ENCODE measurements around the gene FAM114A1.

Gene FAM114A1

GRCh38 chr4:38867478-38868058, at the start of gene FAM114A1:
Gene FAM114A1, plus strand, starts transcription at chr4:38867806. Its CDS starts 10,273 bp downstream, at chr4:38878079.
- DNase-seq (ENCODE audit: extremely low read depth, insufficient read length), result peak; percentile 76
- peak within 1 kb of the TSS; percentile 77 for H3K4me3 ChIP-seq (replicated peaks; ENCODE audit: low read depth, low read length)
- TF ChIP-seq CTCF (IDR thresholded peaks at IDR 0.05; ENCODE audit: insufficient read depth, low read length, poor library complexity, severe bottlenecking), result no peak
- H3K36me3 ChIP-seq (ENCODE audit: control insufficient read depth, insufficient read depth, low read length), result no peaks in the 10 kb centered on the region
- no peaks in the 10 kb centered on the region for H3K27me3 ChIP-seq (replicated peaks; ENCODE audit: control insufficient read depth, insufficient read depth, low read length)

- peaks cover 2% of the 10 kb centered on the region; the same call in 1 of the 2 replicates for H3K36me3 ChIP-seq (ENCODE audit: control insufficient read depth, insufficient read depth, low read length)
These were observed 49.1 kb upstream of the FAM114A1 start for GRCh38 chr4:38818441-38818976.

GRCh38 chr4:38819569-38819968, 48.0 kb upstream of the FAM114A1 start:
- no peaks in the 10 kb centered on the region for H3K27me3 ChIP-seq (replicated peaks; ENCODE audit: control insufficient read depth, insufficient read depth, low read length)
- DNase-seq (ENCODE audit: extremely low read depth, insufficient read length), result peak; percentile 58
- no peaks in the 10 kb centered on the region; the same call in 1 of the 2 replicates for H3K36me3 ChIP-seq (ENCODE audit: control insufficient read depth, insufficient read depth, low read length)
- no peak overlapping the region for H3K4me3 ChIP-seq (replicated peaks; ENCODE audit: low read depth, low read length)
- no peak for TF ChIP-seq CTCF (IDR thresholded peaks at IDR 0.05; ENCODE audit: insufficient read depth, low read length, poor library complexity, severe bottlenecking)

More at GRCh38 chr4:38818441-38818976, 49.1 kb upstream of the FAM114A1 start:
- no peak for TF ChIP-seq CTCF (IDR thresholded peaks at IDR 0.05; ENCODE audit: insufficient read depth, low read length, poor library complexity, severe bottlenecking)
- peak; percentile 74 for DNase-seq (ENCODE audit: extremely low read depth, insufficient read length)
- Histone ChIP-seq H3K27me3 (replicated peaks; ENCODE audit: control insufficient read depth, insufficient read depth, low read length) (no peaks in the 10 kb centered on the region), H3K4me3 (replicated peaks; ENCODE audit: low read depth, low read length) (no peak overlapping the region)

GRCh38 chr4:38820329-38821061, 47.1 kb upstream of the FAM114A1 start:
- H3K27me3 ChIP-seq (replicated peaks; ENCODE audit: control insufficient read depth, insufficient read depth, low read length), result no peaks in the 10 kb centered on the region
- TF ChIP-seq CTCF (IDR thresholded peaks at IDR 0.05; ENCODE audit: insufficient read depth, low read length, poor library complexity, severe bottlenecking), result no peak
- no peaks in the 10 kb centered on the region for H3K36me3 ChIP-seq (ENCODE audit: control insufficient read depth, insufficient read depth, low read length)
- DNase-seq (ENCODE audit: extremely low read depth, insufficient read length), result peak; percentile 66
- 0 out of 2 replicates have a peak overlapping the region, but pooled peaks have one; percentile 0 for H3K4me3 ChIP-seq (replicated peaks; ENCODE audit: low read depth, low read length)

- no peak overlapping the region for H3K4me3 ChIP-seq (replicated peaks; ENCODE audit: low read depth, low read length)
- H3K36me3 ChIP-seq (ENCODE audit: control insufficient read depth, insufficient read depth, low read length), result no peaks in the 10 kb centered on the region; the same call in 1 of the 2 replicates
- no peak for TF ChIP-seq CTCF (IDR thresholded peaks at IDR 0.05; ENCODE audit: insufficient read depth, low read length, poor library complexity, severe bottlenecking)
- DNase-seq (ENCODE audit: extremely low read depth, insufficient read length), result no peak
- no peaks in the 10 kb centered on the region for H3K27me3 ChIP-seq (replicated peaks; ENCODE audit: control insufficient read depth, insufficient read depth, low read length)
These were observed 45.9 kb upstream of the FAM114A1 start for GRCh38 chr4:38821739-38822138.

All from GM06990 (cell line).